Measurements from ENCODE around the gene ADTRP. TPM values are rescaled to one million over a fixed set of nuclear protein-coding genes. Genes with fewer than 3 reads are reported as not detected.
"Not testable (repeated sequence)": the region's sequence is repeated elsewhere in the genome, so short reads cannot be mapped to it uniquely, and the experiment has no call there.

The ADTRP gene
- total RNA-seq, 2 experiments from 2014 or later, result 20.0 to 21.9 TPM

- Mint-ChIP-seq H3K27me3 (no peaks in the 10 kb centered on the region), H3K4me1 (ENCODE audit: low read depth) (no peaks in the 10 kb centered on the region), H3K4me3 (no peak overlapping the region), H3K9me3 (peaks cover 9% of the 10 kb centered on the region), H3K36me3 (ENCODE audit: low read depth) (no peaks in the 10 kb centered on the region), H3K27ac (no peak overlapping the region)
- DNase-seq (no peak), ATAC-seq (no peak)
- ChIA-PET CTCF (no interaction called here), POLR2A (no interaction called here)
- intact Hi-C loops (cut with micrococcal nuclease), result no loop called here
- TF ChIP-seq CTCF (IDR thresholded peaks at IDR 0.05), result no peak
These were observed 96.8 kb downstream of the ADTRP start for GRCh38 chr6:11681770-11682169.

GRCh38 chr6:11681357-11681756 is 97.2 kb downstream of the ADTRP start:
- no peaks in the 10 kb centered on the region for H3K27me3 Mint-ChIP-seq
- ATAC-seq, result no peak
- CTCF ChIA-PET, result no interaction called here
- no peaks in the 10 kb centered on the region for H3K4me1 Mint-ChIP-seq (ENCODE audit: low read depth)
- H3K27ac Mint-ChIP-seq, result no peak overlapping the region
- POLR2A ChIA-PET, result no interaction called here
- no peak for TF ChIP-seq CTCF (IDR thresholded peaks at IDR 0.05)
- no peak overlapping the region for H3K4me3 Mint-ChIP-seq
- intact Hi-C loops (cut with micrococcal nuclease), result no loop called here
- no peaks in the 10 kb centered on the region for H3K36me3 Mint-ChIP-seq (ENCODE audit: low read depth)
- no peak for DNase-seq
- peaks cover 9% of the 10 kb centered on the region for H3K9me3 Mint-ChIP-seq

- POLR2A ChIA-PET, result not testable (repeated sequence)
These were observed 98.1 kb downstream of the ADTRP start for GRCh38 chr6:11680479-11680878.

GRCh38 chr6:11679099-11679498 is 99.5 kb downstream of the ADTRP start:
- intact Hi-C loops (cut with micrococcal nuclease), result no loop called here
- Mint-ChIP-seq H3K27me3 (no peaks in the 10 kb centered on the region), H3K4me1 (ENCODE audit: low read depth) (no peaks in the 10 kb centered on the region), H3K9me3 (peaks cover 9% of the 10 kb centered on the region), H3K27ac (no peak overlapping the region), H3K36me3 (ENCODE audit: low read depth) (no peaks in the 10 kb centered on the region), H3K4me3 (no peak overlapping the region)
- ChIA-PET CTCF (interaction anchor here (1.3 kb wide), 1 partner anchor 9 kb away, joined by 3 read pairs; no protein-coding TSS in a partner anchor), POLR2A (no interaction called here)
- DNase-seq, result no peak
- no peak for TF ChIP-seq CTCF (IDR thresholded peaks at IDR 0.05)
- ATAC-seq, result no peak

More at GRCh38 chr6:11680479-11680878, 98.1 kb downstream of the ADTRP start:
- H3K4me3 Mint-ChIP-seq; CTCF ChIA-PET; H3K27me3 Mint-ChIP-seq; H3K36me3 Mint-ChIP-seq (ENCODE audit: low read depth); H3K27ac Mint-ChIP-seq; intact Hi-C loops (cut with micrococcal nuclease); DNase-seq; ATAC-seq; H3K4me1 Mint-ChIP-seq (ENCODE audit: low read depth); H3K9me3 Mint-ChIP-seq: not testable (repeated sequence)

GRCh38 chr6:11675601-11676000 is 103.0 kb downstream of the ADTRP start:
- ATAC-seq, result peak; percentile 34
- H3K4me3 Mint-ChIP-seq, result no peak overlapping the region
- CTCF ChIA-PET, result interaction anchor here (1.0 kb wide), 1 partner anchor 20 kb away, joined by 3 read pairs; no protein-coding TSS in a partner anchor
- peaks cover 6% of the 10 kb centered on the region for H3K9me3 Mint-ChIP-seq
- intact Hi-C loops (cut with micrococcal nuclease), result no loop called here
- DNase-seq, result no peak
- peak; percentile 20 for TF ChIP-seq CTCF (IDR thresholded peaks at IDR 0.05)
- no peaks in the 10 kb centered on the region for H3K36me3 Mint-ChIP-seq (ENCODE audit: low read depth)
- peaks cover 2% of the 10 kb centered on the region for H3K27me3 Mint-ChIP-seq
- no peaks in the 10 kb centered on the region for H3K4me1 Mint-ChIP-seq (ENCODE audit: low read depth)
- POLR2A ChIA-PET, result no interaction called here
- H3K27ac Mint-ChIP-seq, result no peak overlapping the region

- CTCF ChIA-PET, result no interaction called here
- ATAC-seq, result no peak
- no peak for TF ChIP-seq CTCF (IDR thresholded peaks at IDR 0.05)
- POLR2A ChIA-PET, result interaction anchor here (1.0 kb wide), 1 partner anchor 12 kb away, joined by 3 read pairs; no protein-coding TSS in a partner anchor
- Mint-ChIP-seq H3K27me3 (peaks cover 3% of the 10 kb centered on the region), H3K4me1 (ENCODE audit: low read depth) (no peaks in the 10 kb centered on the region), H3K27ac (no peak overlapping the region), H3K9me3 (no peaks in the 10 kb centered on the region), H3K4me3 (no peak overlapping the region), H3K36me3 (ENCODE audit: low read depth) (no peaks in the 10 kb centered on the region)
- intact Hi-C loops (cut with micrococcal nuclease), result no loop called here
- no peak for DNase-seq
These were observed 105.9 kb downstream of the ADTRP start for GRCh38 chr6:11672669-11673068.

All from activated CD8-positive, alpha-beta T cell treated with anti-CD3 and anti-CD28 coated beads for 36 hours (primary cell).